ENCODE data around the gene TK1. TPM values are rescaled to one million over a fixed set of nuclear protein-coding genes. Genes with fewer than 3 reads are reported as not detected.

Gene TK1
- polyA plus RNA-seq, 1 of the 3 experiments (the other 2 are of a cell fraction) = 112 TPM

- Histone ChIP-seq H2AFZ (ENCODE audit: low read depth) (no peak overlapping the region), H3K27me3 (ENCODE audit: insufficient read depth) (no peaks in the 10 kb centered on the region), H3K4me1 (ENCODE audit: control insufficient read depth in 1 of 2, insufficient read depth in 2 of 2, low read depth in 1 of 2, low read length in 1 of 2) (no peaks in the 10 kb centered on the region), H3K9me2 (no peaks in the 10 kb centered on the region), H3K27ac (ENCODE audit: low read depth in 2 of 2, low read length in 1 of 2) (no peak overlapping the region), H4K20me1 (ENCODE audit: insufficient read depth) (no peaks in the 10 kb centered on the region), H3F3A (replicated peaks; ENCODE audit: insufficient read depth) (no peaks in the 10 kb centered on the region), H3K9me3 (no peaks in the 10 kb centered on the region), H3K36me3 (replicated peaks in 1 of 2; ENCODE audit: control insufficient read depth in 1 of 2, insufficient read depth in 2 of 2, low read length in 1 of 2) (peaks cover 0 to 3% of the 10 kb centered on the region in 2 experiments), H3K4me3 (ENCODE audit: low read depth in 2 of 2, low read length in 1 of 2) (no peak overlapping the region), H3K4me2 (no peak overlapping the region), H3K9ac (no peak overlapping the region), H3K79me2 (ENCODE audit: insufficient read depth) (no peaks in the 10 kb centered on the region)
- CTCF ChIA-PET = interaction anchor here (1.0 to 5.9 kb wide), 6 partner anchors 18 to 92 kb away, joined by 3 to 22 read pairs (median 8); partner anchors contain the start of genes AFMID and TK1
- TF ChIP-seq TAF1 (IDR thresholded peaks at IDR 0.05; ENCODE audit: borderline replicate concordance, low read depth, low read length) (no peak), FOSL2 (IDR thresholded peaks at IDR 0.05; ENCODE audit: borderline replicate concordance, low read depth) (no peak), SIN3A (IDR thresholded peaks at IDR 0.05; ENCODE audit: borderline replicate concordance, low read depth, low read length) (no peak), REST (IDR thresholded peaks at IDR 0.05; ENCODE audit: low read depth, low read length) (no peak), POLR2AphosphoS5 (IDR thresholded peaks at IDR 0.05; ENCODE audit: low read depth, low read length) (no peak)
- 90% methylated on average over 17 of the region's 17 CpGs for WGBS (ENCODE audit: low lambda C conversion rate)
- POLR2A ChIA-PET = interaction anchor here (0.9 kb wide), 1 partner anchor 14 kb away, joined by 3 read pairs; no protein-coding TSS in a partner anchor
- DNase-seq = no peak
These were observed 18.4 kb upstream of the TK1 start for GRCh38 chr17:78205124-78205775.

GRCh38 chr17:78204387-78205123 lies 17.7 kb upstream of the TK1 start:
- no peaks in the 10 kb centered on the region for H3K4me1 ChIP-seq (ENCODE audit: control insufficient read depth in 1 of 2, insufficient read depth in 2 of 2, low read depth in 1 of 2, low read length in 1 of 2)
- peaks cover 0 to 3% of the 10 kb centered on the region in 2 experiments for H3K36me3 ChIP-seq (replicated peaks in 1 of 2; ENCODE audit: control insufficient read depth in 1 of 2, insufficient read depth in 2 of 2, low read length in 1 of 2)
- DNase-seq = no peak
- no peaks in the 10 kb centered on the region for H3K9me2 ChIP-seq
- no peaks in the 10 kb centered on the region for H3K9me3 ChIP-seq
- no peaks in the 10 kb centered on the region for H3K79me2 ChIP-seq (ENCODE audit: insufficient read depth)
- ChIA-PET POLR2A (interaction anchor here (0.7 to 0.9 kb wide), 2 partner anchors 9 to 15 kb away, joined by 3 read pairs; partner anchors contain the start of gene BIRC5), CTCF (interaction anchor here (1.0 to 5.9 kb wide), 5 partner anchors 17 to 92 kb away, joined by 3 to 22 read pairs (median 12); partner anchors contain the start of genes AFMID and TK1)
- no peak overlapping the region for H3K4me2 ChIP-seq
- H3K4me3 ChIP-seq (ENCODE audit: low read depth in 2 of 2, low read length in 1 of 2) = no peak overlapping the region
- no peaks in the 10 kb centered on the region for H4K20me1 ChIP-seq (ENCODE audit: insufficient read depth)
- no peak overlapping the region for H3K27ac ChIP-seq (ENCODE audit: low read depth in 2 of 2, low read length in 1 of 2)
- H2AFZ ChIP-seq (ENCODE audit: low read depth) = no peak overlapping the region
- no peaks in the 10 kb centered on the region for H3F3A ChIP-seq (replicated peaks; ENCODE audit: insufficient read depth)
- no peaks in the 10 kb centered on the region for H3K27me3 ChIP-seq (ENCODE audit: insufficient read depth)
- WGBS (ENCODE audit: low lambda C conversion rate) = 92% methylated on average over 22 of the region's 22 CpGs
- H3K9ac ChIP-seq = no peak overlapping the region
- TF ChIP-seq RXRA (IDR thresholded peaks at IDR 0.05; ENCODE audit: borderline replicate concordance, low read depth) (no peak), SIN3A (IDR thresholded peaks at IDR 0.05; ENCODE audit: borderline replicate concordance, low read depth, low read length) (no peak), REST (IDR thresholded peaks at IDR 0.05; ENCODE audit: low read depth, low read length) (no peak), ELF1 (IDR thresholded peaks at IDR 0.05) (no peak), JUND (IDR thresholded peaks at IDR 0.05) (no peak), RCOR1 (IDR thresholded peaks at IDR 0.05; ENCODE audit: low read length) (no peak), GATA2 (CRISPR knock-in tag; IDR thresholded peaks at IDR 0.05) (no peak), USF2 (IDR thresholded peaks at IDR 0.05; ENCODE audit: borderline replicate concordance, low read depth, low read length) (no peak), ZBTB33 (IDR thresholded peaks at IDR 0.05; ENCODE audit: borderline replicate concordance, low read depth) (no peak), SMC3 (IDR thresholded peaks at IDR 0.05; ENCODE audit: low read depth, low read length) (no peak)

Measured in SK-N-SH (cell line).